ENCODE data around the gene RELT. TPM values are rescaled to one million over a fixed set of nuclear protein-coding genes. Genes with fewer than 3 reads are reported as not detected.

RELT gene
- 6.2 and 6.3 TPM in 2 replicates for total RNA-seq (2014; rRNA removed; shearing (Covaris generic))
- polyA plus RNA-seq (2016; fragmentation: Nextera tagmentation; extraction: Ambion mirVana) = 2.0 and 2.1 TPM in 2 replicates
- long read RNA-seq, partial matches to known transcripts = 1 of 3 reads
- long read RNA-seq, other reads (novel, unspliced or antisense) = 1 of 3 reads

- Histone ChIP-seq H3K9me2 (ENCODE audit: insufficient read depth) (0 out of 2 replicates have a peak, but pooled peaks cover 2% of the 10 kb centered on the region), H3K27ac (ENCODE audit: low read depth) (no peak within 1 kb of the TSS), H3K4me1 (ENCODE audit: insufficient read depth) (peaks cover 7% of the 10 kb centered on the region), H2AFZ (peak within 1 kb of the TSS; percentile 99), H3K27me3 (ENCODE audit: insufficient read depth) (peaks cover 13% of the 10 kb centered on the region; the same call in 1 of the 2 replicates), H3K4me3 (peak within 1 kb of the TSS; percentile 84), H3K79me2 (replicated peaks; ENCODE audit: insufficient read depth) (no peaks in the 10 kb centered on the region; the same call in 1 of the 2 replicates), H3F3A (replicated peaks; ENCODE audit: low read depth) (no peaks in the 10 kb centered on the region), H3K36me3 (ENCODE audit: insufficient read depth) (no peaks in the 10 kb centered on the region), H4K20me1 (replicated peaks; ENCODE audit: insufficient read depth) (peaks cover 2% of the 10 kb centered on the region; the same call in 1 of the 2 replicates), H3K4me2 (peak within 1 kb of the TSS; percentile 90)
- peak; percentile 89 for ATAC-seq
- TF ChIP-seq ZNF331 (CRISPR knock-in tag; IDR thresholded peaks at IDR 0.05; ENCODE audit: low read depth) (no peak), POLR2AphosphoS5 (IDR thresholded peaks at IDR 0.05; ENCODE audit: low read depth) (peak; percentile 84), CREB1 (CRISPR knock-in tag; IDR thresholded peaks at IDR 0.05; ENCODE audit: low read depth) (peak; percentile 94), JUNB (IDR thresholded peaks at IDR 0.05; ENCODE audit: unreplicated experiment) (no peak), REST (IDR thresholded peaks at IDR 0.05; ENCODE audit: unreplicated experiment) (no peak)
- TF ChIP-seq, protein P1, sequence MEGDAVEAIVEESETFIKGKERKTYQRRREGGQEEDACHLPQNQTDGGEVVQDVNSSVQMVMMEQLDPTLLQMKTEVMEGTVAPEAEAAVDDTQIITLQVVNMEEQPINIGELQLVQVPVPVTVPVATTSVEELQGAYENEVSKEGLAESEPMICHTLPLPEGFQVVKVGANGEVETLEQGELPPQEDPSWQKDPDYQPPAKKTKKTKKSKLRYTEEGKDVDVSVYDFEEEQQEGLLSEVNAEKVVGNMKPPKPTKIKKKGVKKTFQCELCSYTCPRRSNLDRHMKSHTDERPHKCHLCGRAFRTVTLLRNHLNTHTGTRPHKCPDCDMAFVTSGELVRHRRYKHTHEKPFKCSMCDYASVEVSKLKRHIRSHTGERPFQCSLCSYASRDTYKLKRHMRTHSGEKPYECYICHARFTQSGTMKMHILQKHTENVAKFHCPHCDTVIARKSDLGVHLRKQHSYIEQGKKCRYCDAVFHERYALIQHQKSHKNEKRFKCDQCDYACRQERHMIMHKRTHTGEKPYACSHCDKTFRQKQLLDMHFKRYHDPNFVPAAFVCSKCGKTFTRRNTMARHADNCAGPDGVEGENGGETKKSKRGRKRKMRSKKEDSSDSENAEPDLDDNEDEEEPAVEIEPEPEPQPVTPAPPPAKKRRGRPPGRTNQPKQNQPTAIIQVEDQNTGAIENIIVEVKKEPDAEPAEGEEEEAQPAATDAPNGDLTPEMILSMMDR (conservative IDR thresholded peaks at IDR 0.05; ENCODE audit: low read depth in 2 of 2) = peak; percentile 67 to 84
- no peaks in the 10 kb centered on the region for H3K36me3 Mint-ChIP-seq (ENCODE audit: low read depth)
- H3K27me3 Mint-ChIP-seq (ENCODE audit: insufficient read depth, low read depth, poor library complexity) = peaks cover 33% of the 10 kb centered on the region
- DNase-seq (ENCODE audit: low spot score) = peak; percentile 91
- H3K4me1 Mint-ChIP-seq = peaks cover 18% of the 10 kb centered on the region
- H3K27ac Mint-ChIP-seq = no peak within 1 kb of the TSS
- no peaks in the 10 kb centered on the region for H3K9me3 Mint-ChIP-seq
- H3K4me3 Mint-ChIP-seq = peak within 1 kb of the TSS; percentile 78
These were observed at the start of gene RELT for GRCh38 chr11:73376160-73376802. Gene RELT (plus strand): TSS chr11:73376399. CDS start chr11:73389137, 12,738 bp downstream.

- peaks cover 50% of the 10 kb centered on the region for H3K4me1 Mint-ChIP-seq
- H3K27ac Mint-ChIP-seq = no peak overlapping the region
- H3F3A ChIP-seq (replicated peaks; ENCODE audit: low read depth) = no peaks in the 10 kb centered on the region
- H4K20me1 ChIP-seq (replicated peaks; ENCODE audit: insufficient read depth) = peaks cover 5% of the 10 kb centered on the region; the same call in 1 of the 2 replicates
- DNase-seq (ENCODE audit: low spot score) (no peak), ATAC-seq (no peak)
- H3K4me2 ChIP-seq = no peak overlapping the region
- H3K9me3 Mint-ChIP-seq = no peaks in the 10 kb centered on the region
- no peak overlapping the region for H3K27ac ChIP-seq (ENCODE audit: low read depth)
- no peak overlapping the region for H3K4me3 ChIP-seq
- H3K27me3 ChIP-seq (ENCODE audit: insufficient read depth) = peaks cover 8% of the 10 kb centered on the region
- no peaks in the 10 kb centered on the region for H3K36me3 ChIP-seq (ENCODE audit: insufficient read depth)
- no peak overlapping the region for H3K4me3 Mint-ChIP-seq
- H2AFZ ChIP-seq = no peak overlapping the region
- peaks cover 41% of the 10 kb centered on the region for H3K4me1 ChIP-seq (ENCODE audit: insufficient read depth)
- no peaks in the 10 kb centered on the region for H3K79me2 ChIP-seq (replicated peaks; ENCODE audit: insufficient read depth)
- H3K36me3 Mint-ChIP-seq (ENCODE audit: low read depth) = no peaks in the 10 kb centered on the region
- H3K9me2 ChIP-seq (ENCODE audit: insufficient read depth) = no peaks in the 10 kb centered on the region
- H3K27me3 Mint-ChIP-seq (ENCODE audit: insufficient read depth, low read depth, poor library complexity) = peaks cover 35% of the 10 kb centered on the region
- TF ChIP-seq, protein P1 (conservative IDR thresholded peaks at IDR 0.05; ENCODE audit: low read depth in 2 of 2) = no peak
- TF ChIP-seq ZNF114 (CRISPR knock-in tag; IDR thresholded peaks at IDR 0.05) (no peak), EZH2 (IDR thresholded peaks at IDR 0.05; ENCODE audit: low read depth, unreplicated experiment) (no peak), POLR2AphosphoS5 (IDR thresholded peaks at IDR 0.05; ENCODE audit: low read depth) (no peak), CREB1 (CRISPR knock-in tag; IDR thresholded peaks at IDR 0.05; ENCODE audit: low read depth) (no peak), EZH2phosphoT487 (IDR thresholded peaks at IDR 0.05; ENCODE audit: unreplicated experiment) (no peak), ZNF331 (CRISPR knock-in tag; IDR thresholded peaks at IDR 0.05; ENCODE audit: low read depth) (no peak)
These were observed 49.0 kb upstream of the RELT start for GRCh38 chr11:73326929-73327811.

Measured in GM23338 (cell line).